Nephron (organoid): ENCODE results near the gene ANKRD11.
"Not testable (repeated sequence)": the region's sequence is repeated elsewhere in the genome, so short reads cannot be mapped to it uniquely, and the experiment has no call there.

ENCODE experiments used
- H3K27ac Mint-ChIP-seq, 3 experiments: 2 replicates each; pipeline ENCODE4 v1.8.0; 2020; ENCODE audit warnings: mixed read lengths in 3 of 3, mild to moderate bottlenecking in 2 of 3, moderate library complexity in 1 of 3
- H3K27me3 Mint-ChIP-seq: 2 replicates; pipeline ENCODE4 v1.8.0; 2021; ENCODE audit warnings: low read depth, mild to moderate bottlenecking, moderate library complexity, mixed read lengths
- H3K36me3 Mint-ChIP-seq: 2 replicates; pipeline ENCODE4 v1.8.0; 2020; ENCODE audit warnings: low read depth, mixed read lengths
- H3K4me1 Mint-ChIP-seq: 2 replicates; pipeline ENCODE4 v1.8.0; 2020; ENCODE audit warnings: mixed read lengths
- H3K4me3 Mint-ChIP-seq, 3 experiments: 2 replicates each; pipeline ENCODE4 v1.8.0; 2020; ENCODE audit warnings: mild to moderate bottlenecking in 3 of 3, mixed read lengths in 3 of 3, moderate library complexity in 2 of 3
- H3K9me3 Mint-ChIP-seq: 2 replicates; pipeline ENCODE4 v1.8.0; 2020; ENCODE audit warnings: mixed read lengths
- TF ChIP-seq, protein P1 (sequence below), 3 experiments: fragments of 200-600 bp; sonication (generic); IDR thresholded peaks; one replicate each; pipeline ENCODE4 v1.5.0; 2021; ENCODE audit warnings: antibody characterized with exemption in 3 of 3; ENCODE audit not compliant: unreplicated experiment in 3 of 3

The ANKRD11 gene

DNA sequence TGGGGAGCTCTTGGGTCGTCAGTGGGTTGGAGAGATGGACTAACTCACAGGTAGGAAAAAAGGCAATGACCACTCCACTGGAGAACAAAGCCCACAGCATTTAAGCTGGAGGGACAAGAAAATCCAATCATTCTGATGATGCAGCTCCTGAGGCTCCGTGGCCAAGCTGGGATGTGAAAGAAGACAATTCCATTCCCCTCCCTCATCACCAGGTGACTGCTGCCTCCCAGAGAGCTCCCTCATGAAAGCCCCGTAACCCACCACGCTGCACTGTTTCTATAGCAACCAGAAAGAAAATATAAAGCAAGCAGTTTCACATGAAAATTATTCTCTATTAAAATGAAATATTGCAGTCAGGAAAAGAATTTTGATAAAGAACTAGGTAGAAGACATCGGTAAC is 15.2 kb downstream of the ANKRD11 start:
- no peak overlapping the region for H3K4me3 Mint-ChIP-seq
- no peaks in the 10 kb centered on the region for H3K27me3 Mint-ChIP-seq

DNA sequence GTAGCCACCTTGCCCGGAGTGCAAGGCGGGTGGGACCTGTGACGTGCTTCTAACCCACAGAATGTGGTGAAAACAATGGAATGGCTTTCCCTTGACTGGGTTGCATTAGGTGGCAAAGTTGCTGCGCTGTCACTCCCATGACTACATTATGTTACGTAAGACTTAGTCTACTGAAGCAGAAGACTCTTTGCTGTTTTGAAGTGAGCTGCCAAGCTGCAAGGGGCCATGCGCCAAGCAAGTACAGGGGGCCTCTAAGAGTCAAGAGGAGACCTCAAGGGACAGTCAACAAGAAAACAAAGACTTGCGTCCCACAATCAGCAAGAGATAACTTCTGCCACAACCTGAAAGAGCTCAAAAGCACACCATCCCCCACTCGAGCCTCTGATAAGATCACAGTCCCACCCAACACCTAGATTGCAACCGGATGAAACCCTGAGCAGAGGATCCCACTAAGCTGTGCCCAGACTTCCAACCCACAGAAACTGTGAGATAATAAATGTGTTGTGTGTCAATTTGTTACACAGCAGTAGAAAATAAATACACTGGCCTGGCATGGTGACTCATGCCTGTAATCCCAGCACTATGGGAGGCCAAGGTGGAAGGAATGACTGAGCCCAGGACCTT is 16.5 kb downstream of the ANKRD11 start:
- TF ChIP-seq, protein P1, sequence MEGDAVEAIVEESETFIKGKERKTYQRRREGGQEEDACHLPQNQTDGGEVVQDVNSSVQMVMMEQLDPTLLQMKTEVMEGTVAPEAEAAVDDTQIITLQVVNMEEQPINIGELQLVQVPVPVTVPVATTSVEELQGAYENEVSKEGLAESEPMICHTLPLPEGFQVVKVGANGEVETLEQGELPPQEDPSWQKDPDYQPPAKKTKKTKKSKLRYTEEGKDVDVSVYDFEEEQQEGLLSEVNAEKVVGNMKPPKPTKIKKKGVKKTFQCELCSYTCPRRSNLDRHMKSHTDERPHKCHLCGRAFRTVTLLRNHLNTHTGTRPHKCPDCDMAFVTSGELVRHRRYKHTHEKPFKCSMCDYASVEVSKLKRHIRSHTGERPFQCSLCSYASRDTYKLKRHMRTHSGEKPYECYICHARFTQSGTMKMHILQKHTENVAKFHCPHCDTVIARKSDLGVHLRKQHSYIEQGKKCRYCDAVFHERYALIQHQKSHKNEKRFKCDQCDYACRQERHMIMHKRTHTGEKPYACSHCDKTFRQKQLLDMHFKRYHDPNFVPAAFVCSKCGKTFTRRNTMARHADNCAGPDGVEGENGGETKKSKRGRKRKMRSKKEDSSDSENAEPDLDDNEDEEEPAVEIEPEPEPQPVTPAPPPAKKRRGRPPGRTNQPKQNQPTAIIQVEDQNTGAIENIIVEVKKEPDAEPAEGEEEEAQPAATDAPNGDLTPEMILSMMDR (IDR thresholded peaks at IDR 0.05; ENCODE audit: unreplicated experiment in 3 of 3) = no peak
- H3K27me3 Mint-ChIP-seq = no peaks in the 10 kb centered on the region
- peaks cover 6% of the 10 kb centered on the region for H3K36me3 Mint-ChIP-seq
- peaks cover 50% of the 10 kb centered on the region for H3K4me1 Mint-ChIP-seq
- H3K4me3 Mint-ChIP-seq = no peak overlapping the region
- H3K27ac Mint-ChIP-seq = no peak overlapping the region
- H3K9me3 Mint-ChIP-seq = no peaks in the 10 kb centered on the region

More for the DNA sequence above, 15.2 kb downstream of the ANKRD11 start:
- Mint-ChIP-seq H3K9me3 (no peaks in the 10 kb centered on the region), H3K27ac (no peak overlapping the region), H3K36me3 (peaks cover 4% of the 10 kb centered on the region), H3K4me1 (peaks cover 53% of the 10 kb centered on the region)
- TF ChIP-seq, protein P1 (IDR thresholded peaks at IDR 0.05; ENCODE audit: unreplicated experiment in 3 of 3) = no peak

DNA sequence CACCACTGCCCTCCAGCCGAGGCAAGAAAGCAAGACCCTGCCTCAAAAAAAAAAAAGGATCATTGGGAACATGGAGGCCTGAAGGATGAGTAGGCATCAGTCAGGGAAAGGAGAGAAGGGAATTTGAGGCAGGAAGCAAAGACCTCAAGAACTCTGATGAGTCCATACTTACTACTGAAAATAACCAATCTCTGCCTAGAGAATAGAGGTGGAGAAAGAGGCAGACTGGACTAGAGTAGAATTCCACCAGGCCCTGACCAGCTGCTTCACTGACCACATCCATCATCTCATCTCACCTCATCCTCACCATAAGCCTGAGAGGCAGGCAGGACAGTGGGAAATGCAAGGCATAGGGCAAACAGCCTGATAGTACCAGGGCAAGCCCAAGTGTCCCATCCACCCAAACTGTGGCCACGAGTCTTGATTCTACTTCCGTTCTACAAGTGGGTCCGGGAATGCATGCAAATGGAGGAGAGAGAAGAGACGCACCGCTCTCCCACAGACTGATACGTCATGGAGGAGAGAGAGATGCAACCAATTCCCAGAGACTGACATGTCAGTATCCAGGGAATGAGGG is 17.1 kb downstream of the ANKRD11 start:
- no peaks in the 10 kb centered on the region for H3K27me3 Mint-ChIP-seq
- TF ChIP-seq, protein P1 (IDR thresholded peaks at IDR 0.05; ENCODE audit: unreplicated experiment in 3 of 3) = no peak
- no peaks in the 10 kb centered on the region for H3K9me3 Mint-ChIP-seq
- H3K27ac Mint-ChIP-seq = no peak overlapping the region
- no peak overlapping the region for H3K4me3 Mint-ChIP-seq
- H3K4me1 Mint-ChIP-seq = peaks cover 43% of the 10 kb centered on the region
- peaks cover 6% of the 10 kb centered on the region for H3K36me3 Mint-ChIP-seq

DNA sequence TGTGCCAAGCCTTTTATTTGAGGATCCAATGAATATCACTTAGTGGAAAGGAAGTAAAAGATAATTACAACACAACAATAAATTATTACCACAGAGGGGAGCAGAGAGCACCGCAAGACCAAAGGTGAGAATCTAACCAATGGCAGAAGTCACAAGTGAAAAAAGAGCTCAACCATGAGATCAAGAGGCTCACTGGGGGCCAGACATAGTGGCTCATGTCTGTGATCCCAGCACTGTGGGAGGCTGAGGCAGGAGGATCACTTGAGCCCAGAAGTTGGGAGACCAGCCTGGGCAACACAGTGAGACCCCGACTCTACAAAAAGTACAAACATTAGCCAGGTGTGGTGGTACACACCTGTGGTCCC is 17.7 kb downstream of the ANKRD11 start:
- no peak overlapping the region for H3K27ac Mint-ChIP-seq
- H3K4me1 Mint-ChIP-seq = peaks cover 40% of the 10 kb centered on the region
- H3K36me3 Mint-ChIP-seq = peaks cover 6% of the 10 kb centered on the region
- no peaks in the 10 kb centered on the region for H3K9me3 Mint-ChIP-seq
- H3K27me3 Mint-ChIP-seq = no peaks in the 10 kb centered on the region
- TF ChIP-seq, protein P1 (IDR thresholded peaks at IDR 0.05; ENCODE audit: unreplicated experiment in 3 of 3) = no peak
- no peak overlapping the region for H3K4me3 Mint-ChIP-seq

DNA sequence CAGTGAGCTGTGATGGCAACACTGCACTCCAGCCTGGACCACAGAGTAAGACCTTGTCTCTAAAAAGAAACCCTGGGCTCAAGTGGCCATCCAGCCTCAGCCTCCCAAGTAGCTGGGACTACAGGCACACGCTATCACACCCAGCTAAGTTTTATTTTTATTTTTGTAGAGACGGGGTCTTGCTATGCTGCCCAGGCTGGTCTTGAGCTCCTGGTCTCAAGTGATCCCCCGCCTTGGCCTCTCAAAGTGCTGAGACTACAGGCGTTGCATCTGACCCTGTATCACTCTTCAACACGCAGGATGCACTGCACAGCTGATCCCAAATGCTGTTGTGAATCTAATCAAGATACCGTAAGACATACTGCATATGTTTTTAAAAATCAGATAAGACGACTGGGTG is 23.0 kb downstream of the ANKRD11 start:
- Mint-ChIP-seq H3K4me1 (peaks cover 30% of the 10 kb centered on the region), H3K36me3 (peaks cover 29% of the 10 kb centered on the region), H3K27me3 (no peaks in the 10 kb centered on the region), H3K9me3 (no peaks in the 10 kb centered on the region), H3K27ac (no peak overlapping the region), H3K4me3 (no peak overlapping the region)
- TF ChIP-seq, protein P1 (IDR thresholded peaks at IDR 0.05; ENCODE audit: unreplicated experiment in 3 of 3) = no peak

DNA sequence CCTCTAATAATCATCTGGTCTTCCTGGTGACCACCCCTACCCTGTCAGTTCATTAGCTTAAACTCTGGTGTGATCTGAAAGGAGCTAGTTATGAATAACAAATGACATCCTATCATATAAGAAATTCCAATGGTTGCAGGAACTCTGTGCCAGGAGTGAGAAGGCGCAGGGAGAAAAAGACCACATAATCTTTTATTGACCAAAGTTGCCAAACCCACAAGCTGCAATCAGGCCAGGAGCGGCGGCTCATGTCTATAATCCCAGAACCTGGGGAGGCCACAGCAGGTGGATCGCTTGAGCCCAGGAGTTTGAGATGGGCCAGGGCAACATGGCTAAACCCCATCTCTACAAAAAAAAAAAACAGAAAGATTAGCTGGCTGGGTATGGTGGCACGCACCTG is 23.4 kb downstream of the ANKRD11 start:
- Mint-ChIP-seq H3K27me3 (no peaks in the 10 kb centered on the region), H3K27ac (no peak overlapping the region), H3K9me3 (no peaks in the 10 kb centered on the region), H3K4me1 (peaks cover 25% of the 10 kb centered on the region), H3K36me3 (peaks cover 29% of the 10 kb centered on the region), H3K4me3 (no peak overlapping the region)
- TF ChIP-seq, protein P1 (IDR thresholded peaks at IDR 0.05; ENCODE audit: unreplicated experiment in 3 of 3) = no peak

DNA sequence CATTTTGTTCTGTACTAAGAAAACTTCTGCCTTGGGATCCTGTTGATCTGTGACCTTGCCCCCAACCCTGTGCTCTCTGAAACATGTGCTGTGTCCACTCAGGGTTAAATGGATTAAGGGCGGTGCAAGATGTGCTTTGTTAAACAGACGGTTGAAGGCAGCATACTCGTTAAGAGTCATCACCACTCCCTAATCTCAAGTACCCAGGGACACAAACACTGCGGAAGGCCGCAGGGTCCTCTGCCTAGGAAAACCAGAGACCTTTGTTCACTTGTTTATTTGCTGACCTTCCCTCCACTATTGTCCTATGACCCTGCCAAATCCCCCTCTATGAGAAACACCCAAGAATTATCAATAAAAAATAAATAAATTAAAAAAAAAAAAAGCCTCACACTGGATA is 27.0 kb downstream of the ANKRD11 start:
- H3K36me3 Mint-ChIP-seq = peaks cover 47% of the 10 kb centered on the region
- not testable (repeated sequence) for H3K27me3 Mint-ChIP-seq, H3K4me3 Mint-ChIP-seq, H3K27ac Mint-ChIP-seq
- peaks cover 10% of the 10 kb centered on the region for H3K9me3 Mint-ChIP-seq
- H3K4me1 Mint-ChIP-seq = peaks cover 30% of the 10 kb centered on the region

DNA sequence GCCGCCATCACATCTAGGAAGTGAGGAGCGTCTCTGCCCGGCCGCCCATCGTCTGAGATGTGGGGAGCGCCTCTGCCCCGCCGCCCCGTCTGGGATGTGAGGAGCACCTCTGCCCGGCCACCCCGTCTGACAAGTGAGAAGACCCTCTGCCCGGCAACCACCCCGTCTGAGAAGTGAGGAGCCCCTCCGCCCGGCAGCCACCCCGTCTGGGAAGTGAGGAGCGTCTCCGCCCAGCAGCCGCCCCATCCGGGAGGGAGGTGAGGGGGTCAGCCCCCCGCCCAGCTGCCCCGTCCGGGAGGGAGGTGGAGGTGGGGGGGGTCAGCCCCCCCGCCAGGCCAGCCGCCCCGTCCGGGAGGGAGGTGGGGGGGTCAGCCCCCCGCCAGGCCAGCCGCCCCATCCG is 27.7 kb downstream of the ANKRD11 start:
- Mint-ChIP-seq H3K9me3 (peaks cover 10% of the 10 kb centered on the region), H3K36me3 (peaks cover 49% of the 10 kb centered on the region), H3K4me1 (peaks cover 30% of the 10 kb centered on the region)
- H3K4me3 Mint-ChIP-seq, H3K27me3 Mint-ChIP-seq, H3K27ac Mint-ChIP-seq: not testable (repeated sequence)

DNA sequence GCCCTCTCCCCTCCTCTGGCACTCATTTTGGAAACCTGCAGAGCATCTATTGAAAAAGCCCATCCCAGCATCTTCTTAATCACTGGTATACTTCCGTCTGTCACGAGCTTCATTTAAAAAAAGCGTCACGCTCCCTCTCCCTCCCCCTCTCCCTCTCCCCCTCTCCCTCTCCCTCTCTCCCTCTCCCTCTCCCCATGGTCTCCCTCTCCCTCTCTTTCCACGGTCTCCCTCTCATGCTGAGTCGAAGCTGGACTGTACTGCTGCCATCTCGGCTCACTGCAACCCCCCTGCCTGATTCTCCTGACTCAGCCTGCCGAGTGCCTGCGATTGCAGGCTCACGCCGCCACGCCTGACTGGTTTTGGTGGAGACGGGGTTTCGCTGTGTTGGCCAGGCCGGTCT is 28.5 kb downstream of the ANKRD11 start:
- H3K27ac Mint-ChIP-seq, H3K27me3 Mint-ChIP-seq, H3K4me3 Mint-ChIP-seq: not testable (repeated sequence)
- Mint-ChIP-seq H3K4me1 (peaks cover 28% of the 10 kb centered on the region), H3K36me3 (peaks cover 50% of the 10 kb centered on the region), H3K9me3 (peaks cover 10% of the 10 kb centered on the region)
